GM18498 (cell line): Measurements from ENCODE around the gene RAMP2.
A peak's percentile ranks its signal among the peaks of the same experiment; 100 is the strongest.

Experiments
- ATAC-seq: cut with Tn5 transposase; IDR thresholded peaks from one replicate; pipeline ENCODE4 v1.9.1; 2021; ENCODE audit warnings: mild to moderate bottlenecking, moderate library complexity; ENCODE audit not compliant: unreplicated experiment

Gene RAMP2

DNA sequence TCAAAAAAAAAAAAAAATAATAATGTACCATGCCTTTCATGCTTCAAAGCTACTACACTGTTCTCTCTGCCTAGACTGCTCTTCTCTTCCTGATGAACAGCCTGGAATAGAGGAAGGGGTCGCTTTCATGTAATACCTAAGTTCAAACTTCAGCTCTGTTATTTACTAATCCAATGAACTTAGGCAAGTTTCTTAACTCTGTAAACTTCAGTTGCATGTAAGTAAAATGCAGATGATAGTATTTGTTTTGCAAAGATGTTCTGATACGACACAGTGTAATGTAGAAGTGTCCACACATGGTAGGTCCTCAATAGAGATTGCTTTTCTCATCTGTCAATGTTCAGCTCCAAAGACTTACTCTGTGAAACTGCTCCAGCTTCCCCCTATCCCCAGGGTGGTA lies 30.9 kb downstream of the RAMP2 start:
- ATAC-seq = no peak

DNA sequence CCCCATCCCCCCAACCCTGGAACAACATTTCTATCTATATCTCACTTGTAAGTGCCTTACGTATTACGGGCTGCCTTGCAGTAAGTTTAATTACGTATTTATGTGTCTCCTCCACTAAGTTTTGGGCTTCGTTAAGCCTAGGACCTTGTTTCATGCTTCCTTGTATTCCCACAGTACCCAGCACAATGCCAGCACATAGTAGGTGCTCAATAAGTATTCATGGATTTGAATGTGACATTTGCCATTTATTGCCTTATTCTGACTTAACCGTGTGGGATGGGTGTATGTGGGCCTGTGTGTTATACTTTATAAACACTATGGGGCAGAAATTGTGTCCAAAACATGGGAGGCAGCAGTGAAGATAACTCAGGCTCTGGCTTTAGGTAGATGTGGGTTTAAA lies 31.5 kb downstream of the RAMP2 start:
- ATAC-seq = no peak

- no peak for ATAC-seq
Measured at GRCh38 chr17:42795061-42795460, 34.0 kb downstream of the RAMP2 start.

DNA sequence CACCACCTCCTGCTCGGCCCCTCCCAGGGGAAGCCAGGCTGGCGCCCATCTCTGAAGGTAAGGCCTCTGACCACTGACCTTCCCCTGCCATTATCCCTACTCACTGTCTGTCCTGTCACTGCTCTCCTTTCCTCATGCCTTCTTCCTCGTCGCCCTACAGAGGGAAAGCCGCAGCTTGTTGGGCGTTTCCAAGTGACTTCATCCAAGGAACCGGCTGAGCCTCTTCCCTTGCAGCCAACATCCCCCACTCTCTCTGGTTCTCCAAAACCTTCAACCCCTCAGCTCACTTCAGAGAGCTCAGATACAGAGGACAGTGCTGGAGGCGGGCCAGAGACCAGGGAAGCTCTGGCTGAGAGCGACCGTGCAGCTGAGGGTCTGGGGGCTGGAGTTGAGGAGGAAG lies 34.4 kb downstream of the RAMP2 start:
- ATAC-seq = no peak

GRCh38 chr17:42796066-42796758 lies 35.2 kb downstream of the RAMP2 start:
- ATAC-seq = no peak

GRCh38 chr17:42797067-42798007 lies 36.3 kb downstream of the RAMP2 start:
- no peak for ATAC-seq

GRCh38 chr17:42798011-42798382 lies 37.0 kb downstream of the RAMP2 start:
- ATAC-seq = no peak

GRCh38 chr17:42798383-42799380 lies 37.7 kb downstream of the RAMP2 start, which contains the start of the genes CNTD1 and COA3:
TSS of gene CNTD1 (plus strand) at chr17:42798861. CDS start at chr17:42799068, 207 bp downstream.
TSS of gene COA3 (minus strand) at chr17:42798704. CDS start at chr17:42798681, 23 bp downstream.
- ATAC-seq = peak; percentile 82

DNA sequence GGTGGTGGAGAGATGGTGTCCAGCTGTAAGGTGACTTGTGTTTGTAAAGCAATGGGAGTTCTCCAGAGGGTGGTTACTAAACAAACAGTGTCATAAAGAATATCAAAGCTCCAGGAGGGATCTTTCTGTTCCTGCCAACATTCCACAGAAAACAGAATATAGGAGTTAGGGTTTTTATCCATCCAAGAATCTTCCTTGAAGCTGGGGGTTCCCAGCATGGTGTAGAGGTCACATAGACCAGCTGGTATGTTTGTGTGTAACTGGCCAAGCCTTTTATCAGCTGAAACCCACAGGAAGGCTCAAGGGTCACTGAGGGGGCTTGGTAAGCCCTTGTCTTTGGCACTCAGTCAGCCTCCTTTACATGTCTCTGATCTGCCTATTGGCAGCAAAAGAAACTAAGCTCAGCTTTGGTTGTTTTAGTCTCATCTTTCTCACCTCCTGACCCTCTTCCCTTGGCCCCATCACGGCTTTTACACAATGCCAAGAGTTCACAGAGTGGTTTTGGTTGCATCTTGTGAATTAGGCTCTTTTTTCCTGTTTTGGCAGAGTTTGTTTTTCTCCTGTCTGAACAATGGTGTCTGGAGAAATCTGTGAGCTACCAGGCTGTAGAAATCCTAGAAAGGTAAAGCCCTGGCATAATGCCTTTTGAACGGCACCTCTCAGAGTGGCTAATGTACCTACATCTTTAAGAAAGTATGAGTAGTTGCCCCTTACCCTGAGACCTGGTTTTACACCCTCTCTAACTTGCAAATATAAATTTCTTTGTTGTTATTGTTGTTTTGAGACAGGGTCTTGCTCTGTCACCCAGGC lies 42.3 kb downstream of the RAMP2 start:
- no peak for ATAC-seq

- no peak for ATAC-seq
Measured at GRCh38 chr17:42804918-42805367, 43.9 kb downstream of the RAMP2 start.

GRCh38 chr17:42806249-42806648 lies 45.2 kb downstream of the RAMP2 start:
- no peak for ATAC-seq

- no peak for ATAC-seq
Measured at GRCh38 chr17:42809250-42809649, 48.2 kb downstream of the RAMP2 start.
